Transverse colon (tissue), 3 donors: ENCODE measurements around the gene FLACC1.
A peak's percentile ranks its signal among the peaks of the same experiment; 100 is the strongest.

ENCODE experiments used
- POLR2A ChIP-seq: fragments of 450-650 bp; IDR thresholded peaks from one replicate; pipeline ENCODE4 v1.6.1; 2016; ENCODE audit warnings: antibody characterized with exemption, mild to moderate bottlenecking, moderate library complexity
- TF ChIP-seq, protein P1 (sequence below), 5 experiments: fragments of 200-600 bp in 3 of 5; fragments of 450-650 bp in 2 of 5; sonication (generic) in 3 of 5; IDR thresholded peaks; 1 replicate in 2 of 5; 2 replicates in 3 of 5; pipeline ENCODE4 v1.5.1; 2016 to 2017; ENCODE audit warnings: antibody characterized with exemption in 5 of 5, inconsistent platforms in 3 of 5, mild to moderate bottlenecking in 2 of 5, moderate library complexity in 1 of 5

GRCh38 chr2:201257381-201257955 is 99.7 kb downstream of the FLACC1 start:
- TF ChIP-seq, protein P1, sequence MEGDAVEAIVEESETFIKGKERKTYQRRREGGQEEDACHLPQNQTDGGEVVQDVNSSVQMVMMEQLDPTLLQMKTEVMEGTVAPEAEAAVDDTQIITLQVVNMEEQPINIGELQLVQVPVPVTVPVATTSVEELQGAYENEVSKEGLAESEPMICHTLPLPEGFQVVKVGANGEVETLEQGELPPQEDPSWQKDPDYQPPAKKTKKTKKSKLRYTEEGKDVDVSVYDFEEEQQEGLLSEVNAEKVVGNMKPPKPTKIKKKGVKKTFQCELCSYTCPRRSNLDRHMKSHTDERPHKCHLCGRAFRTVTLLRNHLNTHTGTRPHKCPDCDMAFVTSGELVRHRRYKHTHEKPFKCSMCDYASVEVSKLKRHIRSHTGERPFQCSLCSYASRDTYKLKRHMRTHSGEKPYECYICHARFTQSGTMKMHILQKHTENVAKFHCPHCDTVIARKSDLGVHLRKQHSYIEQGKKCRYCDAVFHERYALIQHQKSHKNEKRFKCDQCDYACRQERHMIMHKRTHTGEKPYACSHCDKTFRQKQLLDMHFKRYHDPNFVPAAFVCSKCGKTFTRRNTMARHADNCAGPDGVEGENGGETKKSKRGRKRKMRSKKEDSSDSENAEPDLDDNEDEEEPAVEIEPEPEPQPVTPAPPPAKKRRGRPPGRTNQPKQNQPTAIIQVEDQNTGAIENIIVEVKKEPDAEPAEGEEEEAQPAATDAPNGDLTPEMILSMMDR (IDR thresholded peaks at IDR 0.05): peak in 3 of 5 experiments; percentile 12 to 35 (median 26)
- TF ChIP-seq POLR2A: no peak
